Activated B cell treated with CpG ODN at 0.5 μM for 24 hours (primary cell): ENCODE results near the gene TOMM6. TPM values are rescaled to one million over a fixed set of nuclear protein-coding genes. Genes with fewer than 3 reads are reported as not detected.

Experiments used
- ATAC-seq: fragments of 200-7000 bp; cut with Tn5 transposase; one replicate; pipeline ENCODE4 v1.10.0; 2021; ENCODE audit warnings: low read depth, mild to moderate bottlenecking, moderate library complexity
- CTCF ChIA-PET: fragments of 350-600 bp; sonication (Branson Sonifier 250); formaldehyde crosslinking; loops from one replicate; lab custom pipeline; 2021; ENCODE audit warnings: antibody characterized with exemption; lab: Charles Lee
- POLR2A ChIA-PET: fragments of 350-600 bp; sonication (Branson Sonifier 250); formaldehyde crosslinking; loops from one replicate; lab custom pipeline; 2021; ENCODE audit warnings: antibody characterized with exemption; lab: Charles Lee
- DNase-seq: peaks from one replicate; pipeline ENCODE4 v3.0.0; 2022
- H3K27ac Mint-ChIP-seq: one replicate; pipeline ENCODE4 v1.8.0; 2020; ENCODE audit warnings: mixed read lengths
- H3K27me3 Mint-ChIP-seq: one replicate; pipeline ENCODE4 v1.8.0; 2021; ENCODE audit warnings: mixed read lengths
- H3K36me3 Mint-ChIP-seq: one replicate; pipeline ENCODE4 v1.8.0; 2021; ENCODE audit warnings: low read depth, mixed read lengths
- H3K4me1 Mint-ChIP-seq: one replicate; pipeline ENCODE4 v1.8.0; 2021; ENCODE audit warnings: mixed read lengths
- H3K4me3 Mint-ChIP-seq: one replicate; pipeline ENCODE4 v1.8.0; 2020; ENCODE audit warnings: mild to moderate bottlenecking, mixed read lengths
- H3K9me3 Mint-ChIP-seq: one replicate; pipeline ENCODE4 v1.8.0; 2020; ENCODE audit warnings: mixed read lengths
- CTCF ChIP-seq: fragments of 200-600 bp; IDR thresholded peaks from one replicate; pipeline ENCODE4 v1.8.0; 2022; ENCODE audit warnings: antibody characterized with exemption, mild to moderate bottlenecking
- intact Hi-C: fragments of 100-400 bp; cut with micrococcal nuclease; formaldehyde crosslinking; loops from one replicate; pipeline ENCODE4 v1.15.1; 2024
- total RNA-seq: library from RNA; stranded (reverse); gene quantifications from 2 replicates; pipeline ENCODE4 v1.2.3, GENCODE V29; 2022

The TOMM6 gene
- total RNA-seq, 1 donor from 2014 or later = 219 TPM

DNA sequence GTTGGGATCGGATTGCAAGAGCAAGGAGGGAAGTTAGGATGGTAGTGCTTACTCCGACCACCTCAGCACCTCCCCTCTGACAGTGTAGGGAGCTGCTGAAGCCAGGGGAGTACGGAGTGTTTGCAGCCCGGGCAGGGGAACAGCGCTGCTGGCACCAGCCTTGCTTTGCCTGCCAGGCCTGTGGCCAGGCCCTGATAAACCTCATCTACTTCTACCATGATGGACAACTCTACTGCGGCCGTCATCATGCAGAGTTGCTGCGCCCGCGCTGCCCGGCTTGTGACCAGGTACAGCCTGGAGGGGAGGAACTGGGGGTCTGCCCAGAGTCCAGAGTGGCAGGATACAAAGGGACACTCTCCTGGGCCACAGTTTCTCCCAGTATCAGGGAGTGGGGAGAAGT is 2.2 kb upstream of the TOMM6 start:
- POLR2A ChIA-PET = interaction anchor here (1.5 to 5.1 kb wide), 4 partner anchors 51 to 262 kb away, joined by 5 to 91 read pairs (median 23); partner anchors contain the start of genes TAF8 and TFEB

GRCh38 chr6:41785689-41786450 is 1.6 kb upstream of the TOMM6 start:
- Mint-ChIP-seq H3K27ac (peak overlapping the region; percentile 35), H3K9me3 (no peaks in the 10 kb centered on the region), H3K4me3 (peak overlapping the region; percentile 97), H3K27me3 (no peaks in the 10 kb centered on the region), H3K36me3 (peaks cover 25% of the 10 kb centered on the region), H3K4me1 (peaks cover 33% of the 10 kb centered on the region)
- ChIA-PET POLR2A (interaction anchor here (0.8 to 5.1 kb wide), 10 partner anchors 52 to 432 kb away, joined by 3 to 91 read pairs (median 7); partner anchors contain the start of genes BYSL, MED20, TAF8 and TFEB), CTCF (interaction anchor here (1.0 to 6.7 kb wide), 15 partner anchors 8 to 429 kb away, joined by 3 to 51 read pairs (median 7); partner anchors contain the start of genes BYSL, MED20 and TAF8)
- intact Hi-C loops = loop anchor here (2.0 to 10.0 kb wide), 6 partner anchors 183 to 1109 kb away; partner anchors contain the start of genes FOXP4, MRPS10, NFYA and OARD1
- no peak for TF ChIP-seq CTCF
- no peak for DNase-seq
- ATAC-seq = no peak

More for the DNA sequence above, 2.2 kb upstream of the TOMM6 start:
- ATAC-seq (no peak), DNase-seq (no peak)
- CTCF ChIA-PET = interaction anchor here (1.1 to 6.7 kb wide), 3 partner anchors 260 to 429 kb away, joined by 4 to 51 read pairs (median 4); no protein-coding TSS in a partner anchor
- H3K27me3 Mint-ChIP-seq = no peaks in the 10 kb centered on the region
- H3K4me3 Mint-ChIP-seq = no peak overlapping the region
- H3K36me3 Mint-ChIP-seq = peaks cover 23% of the 10 kb centered on the region
- H3K4me1 Mint-ChIP-seq = peaks cover 33% of the 10 kb centered on the region
- intact Hi-C loops = loop anchor here (5.0 to 10.0 kb wide), 3 partner anchors 238 to 1110 kb away; partner anchors contain the start of genes FOXP4, NFYA and OARD1
- no peaks in the 10 kb centered on the region for H3K9me3 Mint-ChIP-seq
- no peak for TF ChIP-seq CTCF
- H3K27ac Mint-ChIP-seq = no peak overlapping the region

DNA sequence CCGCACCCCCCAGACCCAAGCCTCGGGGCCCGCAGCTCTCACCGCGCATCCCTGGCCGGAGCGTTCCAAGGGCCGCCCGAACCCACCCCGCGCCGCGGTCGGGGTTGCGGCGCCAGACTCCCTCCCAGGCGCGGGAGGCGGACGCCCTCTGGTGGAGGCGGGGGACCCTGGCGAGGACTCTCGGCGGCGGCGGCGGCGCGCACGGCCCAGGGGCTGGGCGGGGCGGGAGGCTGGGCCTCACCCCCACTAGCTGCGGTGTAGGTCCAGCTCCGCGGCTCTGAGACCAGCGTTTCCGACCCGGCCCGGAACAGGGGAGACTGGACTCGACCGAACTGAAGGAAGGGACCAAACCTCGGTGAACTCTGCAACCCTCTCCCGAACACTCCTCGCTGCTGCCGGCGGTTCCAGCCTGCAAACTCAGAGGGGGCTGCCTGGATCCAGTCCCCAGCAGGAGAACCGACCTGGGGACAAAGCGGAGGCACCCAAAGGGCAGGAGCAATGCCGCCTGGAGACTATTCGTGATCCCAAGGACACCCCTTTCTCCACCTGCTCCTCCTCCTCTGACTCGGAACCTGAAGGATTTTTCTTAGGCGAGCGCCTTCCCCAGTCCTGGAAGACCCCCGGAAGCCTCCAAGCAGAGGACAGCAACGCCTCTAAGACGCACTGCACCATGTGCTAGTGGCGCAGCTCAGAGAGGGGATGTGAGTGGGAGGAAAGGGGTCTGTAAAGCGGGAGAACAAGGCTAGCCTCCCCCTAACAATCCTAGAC is 859 bp upstream of the TOMM6 start:
- Mint-ChIP-seq H3K36me3 (peaks cover 30% of the 10 kb centered on the region), H3K4me1 (peaks cover 28% of the 10 kb centered on the region), H3K27me3 (no peaks in the 10 kb centered on the region), H3K9me3 (no peaks in the 10 kb centered on the region), H3K4me3 (peak overlapping the region; percentile 97), H3K27ac (peak overlapping the region; percentile 97)
- DNase-seq = peak; percentile 91
- ChIA-PET CTCF (interaction anchor here (0.9 to 6.7 kb wide), 24 partner anchors 9 to 428 kb away, joined by 3 to 51 read pairs (median 6); partner anchors contain the start of genes BYSL, CCND3, MED20 and TAF8), POLR2A (interaction anchor here (0.6 to 5.1 kb wide), 29 partner anchors 8 to 995 kb away, joined by 3 to 91 read pairs (median 4); partner anchors contain the start of genes BICRAL, BYSL, CCND3 and MED20)
- peak; percentile 71 for ATAC-seq
- intact Hi-C loops = loop anchor here (1.0 to 10.0 kb wide), 16 partner anchors 7 to 1108 kb away; partner anchors contain the start of genes BYSL, FOXP4, FRS3 and MED20
- TF ChIP-seq CTCF = no peak

DNA sequence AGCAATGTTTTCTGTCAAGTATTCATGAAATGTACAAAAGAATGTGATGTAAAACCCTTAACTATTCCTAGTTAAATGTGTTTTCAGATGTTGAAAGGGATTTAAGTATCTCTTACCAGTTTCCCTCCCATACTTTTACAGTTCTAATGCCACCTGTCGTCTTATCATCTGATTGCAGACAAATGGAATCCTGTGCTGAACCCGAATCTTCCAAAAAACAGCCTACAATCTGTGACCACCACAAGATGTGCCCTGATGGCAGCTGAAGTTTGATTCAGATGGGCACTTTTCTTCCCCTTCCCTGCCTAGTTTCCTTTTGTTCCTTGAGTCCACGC is 1.9 kb downstream of the TOMM6 start:
- no peaks in the 10 kb centered on the region for H3K9me3 Mint-ChIP-seq
- H3K27me3 Mint-ChIP-seq = no peaks in the 10 kb centered on the region
- no peak for TF ChIP-seq CTCF
- ATAC-seq (no peak), DNase-seq (no peak)
- POLR2A ChIA-PET = no interaction called here
- H3K36me3 Mint-ChIP-seq = peaks cover 50% of the 10 kb centered on the region
- intact Hi-C loops = loop anchor here (5.0 to 10.0 kb wide), 3 partner anchors 242 to 1105 kb away; partner anchors contain the start of genes FOXP4, NFYA and OARD1
- peak overlapping the region; percentile 97 for H3K4me3 Mint-ChIP-seq
- no peak overlapping the region for H3K27ac Mint-ChIP-seq
- CTCF ChIA-PET = no interaction called here
- peaks cover 26% of the 10 kb centered on the region for H3K4me1 Mint-ChIP-seq
